SK-N-SH treated with all-trans-retinoic acid at 6 μM for 48 hours (cell line): Measurements from ENCODE around the gene OSBPL2.

Experiments
- ATAC-seq: fragments of 200-7000 bp; cut with Tn5 transposase; 3 replicates; pipeline ENCODE4 v1.9.1; 2020; ENCODE audit warnings: mild to moderate bottlenecking, moderate library complexity
- ARNTL ChIP-seq: fragments of 450-650 bp; formaldehyde crosslinking; IDR thresholded peaks from 2 replicates; pipeline ENCODE4 v1.5.0; 2020; ENCODE audit warnings: low read depth, mild to moderate bottlenecking, moderate library complexity, borderline replicate concordance
- BACH2 ChIP-seq: fragments of 250-450 bp; sonication (Bioruptor Pico); IDR thresholded peaks from 2 replicates; pipeline ENCODE4 v1.9.0; 2021; ENCODE audit warnings: mild to moderate bottlenecking, borderline replicate concordance
- CREB5 ChIP-seq: fragments of 250-450 bp; sonication (Bioruptor Pico); IDR thresholded peaks from 2 replicates; pipeline ENCODE4 v1.5.1; 2020; ENCODE audit warnings: low read depth, mild to moderate bottlenecking, moderate library complexity
- CSDC2 ChIP-seq: fragments of 250-450 bp; sonication (Bioruptor Pico); IDR thresholded peaks from 2 replicates; pipeline ENCODE4 v1.5.0; 2020; ENCODE audit warnings: mild to moderate bottlenecking, moderate library complexity
- ESRRG ChIP-seq: fragments of 250-450 bp; sonication (Bioruptor Pico); IDR thresholded peaks from 2 replicates; pipeline ENCODE4 v1.6.1; 2021; ENCODE audit warnings: mild to moderate bottlenecking
- GLIS3 ChIP-seq: fragments of 250-450 bp; sonication (Bioruptor Pico); IDR thresholded peaks from 2 replicates; pipeline ENCODE4 v1.5.0; 2020; ENCODE audit warnings: mild to moderate bottlenecking, moderate library complexity
- ISL1 ChIP-seq: fragments of 250-450 bp; sonication (Bioruptor Pico); IDR thresholded peaks from 2 replicates; pipeline ENCODE4 v2.1.2; 2022; ENCODE audit warnings: mild to moderate bottlenecking, moderate library complexity
- OSR1 ChIP-seq: fragments of 250-450 bp; sonication (Bioruptor Pico); IDR thresholded peaks from 2 replicates; pipeline ENCODE4 v1.8.0; 2022; ENCODE audit warnings: moderate library complexity, mild to moderate bottlenecking, inconsistent platforms
- PPARA ChIP-seq: fragments of 250-450 bp; sonication (Bioruptor Pico); IDR thresholded peaks from 2 replicates; pipeline ENCODE4 v1.5.0; 2020; ENCODE audit warnings: mild to moderate bottlenecking, borderline replicate concordance
- RARB ChIP-seq: fragments of 250-450 bp; sonication (Bioruptor Pico); IDR thresholded peaks from 2 replicates; pipeline ENCODE4 v1.8.0; 2021; ENCODE audit warnings: mild to moderate bottlenecking, moderate library complexity
- TCF4 ChIP-seq: fragments of 250-450 bp; sonication (Bioruptor Pico); IDR thresholded peaks from 2 replicates; pipeline ENCODE4 v1.8.0; 2021; ENCODE audit warnings: mild to moderate bottlenecking, moderate library complexity, borderline replicate concordance
- TOX ChIP-seq: fragments of 250-450 bp; sonication (Bioruptor Pico); IDR thresholded peaks from 2 replicates; pipeline ENCODE4 v1.8.0; 2021; ENCODE audit warnings: mild to moderate bottlenecking, moderate library complexity, borderline replicate concordance
- ZC3H10 ChIP-seq: fragments of 250-450 bp; sonication (Bioruptor Pico); IDR thresholded peaks from 2 replicates; pipeline ENCODE4 v1.5.1; 2021; ENCODE audit warnings: mild to moderate bottlenecking, moderate library complexity
- ZFP3 ChIP-seq: fragments of 250-450 bp; sonication (Bioruptor Pico); IDR thresholded peaks from 2 replicates; pipeline ENCODE4 v1.5.0; 2020; ENCODE audit warnings: mild to moderate bottlenecking, moderate library complexity
- ZNF565 ChIP-seq: fragments of 450-650 bp; formaldehyde crosslinking; conservative IDR thresholded peaks from 2 replicates; pipeline ENCODE4 v1.5.0; 2020; ENCODE audit warnings: low read depth, mild to moderate bottlenecking, moderate library complexity
- ZNF70 ChIP-seq: fragments of 450-650 bp; formaldehyde crosslinking; IDR thresholded peaks from 2 replicates; pipeline ENCODE4 v1.5.0; 2020; ENCODE audit warnings: mild to moderate bottlenecking, moderate library complexity
- ZNF8 ChIP-seq: fragments of 450-650 bp; formaldehyde crosslinking; IDR thresholded peaks from 2 replicates; pipeline ENCODE4 v1.5.0; 2020; ENCODE audit warnings: mild to moderate bottlenecking, moderate library complexity
- TF ChIP-seq, protein P1 (sequence below): fragments of 250-450 bp; sonication (Bioruptor Pico); IDR thresholded peaks from 2 replicates; pipeline ENCODE4 v1.5.1; 2021; ENCODE audit warnings: mild to moderate bottlenecking, moderate library complexity
- TF ChIP-seq, protein P2 (sequence below): fragments of 250-450 bp; sonication (Bioruptor Pico); IDR thresholded peaks from 2 replicates; pipeline ENCODE4 v1.5.0; 2020; ENCODE audit warnings: mild to moderate bottlenecking, moderate library complexity
- TF ChIP-seq, protein P3 (sequence below): fragments of 250-450 bp; sonication (Bioruptor Pico); IDR thresholded peaks from 2 replicates; pipeline ENCODE4 v1.8.0; 2020; ENCODE audit warnings: mild to moderate bottlenecking, moderate library complexity, borderline replicate concordance
- TF ChIP-seq, protein P4 (sequence below): fragments of 250-450 bp; sonication (Bioruptor Pico); IDR thresholded peaks from 2 replicates; pipeline ENCODE4 v1.8.0; 2021; ENCODE audit warnings: low read depth, mild to moderate bottlenecking, moderate library complexity, borderline replicate concordance

Gene OSBPL2

DNA sequence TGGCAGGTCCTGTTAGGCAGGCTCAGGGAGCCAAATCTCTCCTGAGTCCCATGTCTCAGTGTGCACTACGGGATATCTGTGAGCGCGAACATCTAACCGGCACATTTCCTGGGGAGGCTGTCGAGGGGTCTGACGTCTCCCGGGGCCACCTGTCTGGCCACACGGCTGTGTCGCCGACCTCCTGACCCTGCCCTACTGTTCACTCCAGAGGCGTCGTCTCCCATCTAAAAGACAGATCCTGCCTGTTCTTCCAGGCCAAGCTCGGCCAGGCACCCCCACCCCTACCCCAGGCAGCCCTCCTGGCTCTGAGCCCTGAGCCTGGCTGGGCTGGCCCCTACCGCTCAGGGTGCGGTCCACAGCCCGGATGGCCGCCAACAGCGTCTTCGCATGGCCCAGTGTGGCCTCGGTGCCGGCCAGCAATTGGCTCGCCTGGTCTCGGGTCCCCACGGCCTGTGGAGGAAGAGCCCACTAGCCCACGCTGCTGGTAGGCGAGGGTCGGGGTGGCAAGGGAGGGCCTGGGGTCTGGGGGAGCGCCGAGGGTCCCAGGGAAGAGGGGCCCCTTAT lies 81.1 kb downstream of the OSBPL2 start:
- TF ChIP-seq TCF4 (CRISPR knock-in tag) (no peak), ARNTL (CRISPR knock-in tag) (no peak), ZNF565 (CRISPR knock-in tag) (no peak), TOX (CRISPR knock-in tag) (no peak), CSDC2 (CRISPR knock-in tag) (no peak)
- TF ChIP-seq, protein P1, sequence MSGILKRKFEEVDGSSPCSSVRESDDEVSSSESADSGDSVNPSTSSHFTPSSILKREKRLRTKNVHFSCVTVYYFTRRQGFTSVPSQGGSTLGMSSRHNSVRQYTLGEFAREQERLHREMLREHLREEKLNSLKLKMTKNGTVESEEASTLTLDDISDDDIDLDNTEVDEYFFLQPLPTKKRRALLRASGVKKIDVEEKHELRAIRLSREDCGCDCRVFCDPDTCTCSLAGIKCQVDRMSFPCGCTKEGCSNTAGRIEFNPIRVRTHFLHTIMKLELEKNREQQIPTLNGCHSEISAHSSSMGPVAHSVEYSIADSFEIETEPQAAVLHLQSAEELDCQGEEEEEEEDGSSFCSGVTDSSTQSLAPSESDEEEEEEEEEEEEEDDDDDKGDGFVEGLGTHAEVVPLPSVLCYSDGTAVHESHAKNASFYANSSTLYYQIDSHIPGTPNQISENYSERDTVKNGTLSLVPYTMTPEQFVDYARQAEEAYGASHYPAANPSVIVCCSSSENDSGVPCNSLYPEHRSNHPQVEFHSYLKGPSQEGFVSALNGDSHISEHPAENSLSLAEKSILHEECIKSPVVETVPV (CRISPR knock-in tag) = no peak
- TF ChIP-seq, protein P2, sequence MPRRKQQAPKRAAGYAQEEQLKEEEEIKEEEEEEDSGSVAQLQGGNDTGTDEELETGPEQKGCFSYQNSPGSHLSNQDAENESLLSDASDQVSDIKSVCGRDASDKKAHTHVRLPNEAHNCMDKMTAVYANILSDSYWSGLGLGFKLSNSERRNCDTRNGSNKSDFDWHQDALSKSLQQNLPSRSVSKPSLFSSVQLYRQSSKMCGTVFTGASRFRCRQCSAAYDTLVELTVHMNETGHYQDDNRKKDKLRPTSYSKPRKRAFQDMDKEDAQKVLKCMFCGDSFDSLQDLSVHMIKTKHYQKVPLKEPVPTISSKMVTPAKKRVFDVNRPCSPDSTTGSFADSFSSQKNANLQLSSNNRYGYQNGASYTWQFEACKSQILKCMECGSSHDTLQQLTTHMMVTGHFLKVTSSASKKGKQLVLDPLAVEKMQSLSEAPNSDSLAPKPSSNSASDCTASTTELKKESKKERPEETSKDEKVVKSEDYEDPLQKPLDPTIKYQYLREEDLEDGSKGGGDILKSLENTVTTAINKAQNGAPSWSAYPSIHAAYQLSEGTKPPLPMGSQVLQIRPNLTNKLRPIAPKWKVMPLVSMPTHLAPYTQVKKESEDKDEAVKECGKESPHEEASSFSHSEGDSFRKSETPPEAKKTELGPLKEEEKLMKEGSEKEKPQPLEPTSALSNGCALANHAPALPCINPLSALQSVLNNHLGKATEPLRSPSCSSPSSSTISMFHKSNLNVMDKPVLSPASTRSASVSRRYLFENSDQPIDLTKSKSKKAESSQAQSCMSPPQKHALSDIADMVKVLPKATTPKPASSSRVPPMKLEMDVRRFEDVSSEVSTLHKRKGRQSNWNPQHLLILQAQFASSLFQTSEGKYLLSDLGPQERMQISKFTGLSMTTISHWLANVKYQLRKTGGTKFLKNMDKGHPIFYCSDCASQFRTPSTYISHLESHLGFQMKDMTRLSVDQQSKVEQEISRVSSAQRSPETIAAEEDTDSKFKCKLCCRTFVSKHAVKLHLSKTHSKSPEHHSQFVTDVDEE (CRISPR knock-in tag) = no peak
- TF ChIP-seq, protein P3, sequence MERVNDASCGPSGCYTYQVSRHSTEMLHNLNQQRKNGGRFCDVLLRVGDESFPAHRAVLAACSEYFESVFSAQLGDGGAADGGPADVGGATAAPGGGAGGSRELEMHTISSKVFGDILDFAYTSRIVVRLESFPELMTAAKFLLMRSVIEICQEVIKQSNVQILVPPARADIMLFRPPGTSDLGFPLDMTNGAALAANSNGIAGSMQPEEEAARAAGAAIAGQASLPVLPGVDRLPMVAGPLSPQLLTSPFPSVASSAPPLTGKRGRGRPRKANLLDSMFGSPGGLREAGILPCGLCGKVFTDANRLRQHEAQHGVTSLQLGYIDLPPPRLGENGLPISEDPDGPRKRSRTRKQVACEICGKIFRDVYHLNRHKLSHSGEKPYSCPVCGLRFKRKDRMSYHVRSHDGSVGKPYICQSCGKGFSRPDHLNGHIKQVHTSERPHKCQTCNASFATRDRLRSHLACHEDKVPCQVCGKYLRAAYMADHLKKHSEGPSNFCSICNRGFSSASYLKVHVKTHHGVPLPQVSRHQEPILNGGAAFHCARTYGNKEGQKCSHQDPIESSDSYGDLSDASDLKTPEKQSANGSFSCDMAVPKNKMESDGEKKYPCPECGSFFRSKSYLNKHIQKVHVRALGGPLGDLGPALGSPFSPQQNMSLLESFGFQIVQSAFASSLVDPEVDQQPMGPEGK (CRISPR knock-in tag) = no peak
- TF ChIP-seq, all 23 proteins: peak for 0

DNA sequence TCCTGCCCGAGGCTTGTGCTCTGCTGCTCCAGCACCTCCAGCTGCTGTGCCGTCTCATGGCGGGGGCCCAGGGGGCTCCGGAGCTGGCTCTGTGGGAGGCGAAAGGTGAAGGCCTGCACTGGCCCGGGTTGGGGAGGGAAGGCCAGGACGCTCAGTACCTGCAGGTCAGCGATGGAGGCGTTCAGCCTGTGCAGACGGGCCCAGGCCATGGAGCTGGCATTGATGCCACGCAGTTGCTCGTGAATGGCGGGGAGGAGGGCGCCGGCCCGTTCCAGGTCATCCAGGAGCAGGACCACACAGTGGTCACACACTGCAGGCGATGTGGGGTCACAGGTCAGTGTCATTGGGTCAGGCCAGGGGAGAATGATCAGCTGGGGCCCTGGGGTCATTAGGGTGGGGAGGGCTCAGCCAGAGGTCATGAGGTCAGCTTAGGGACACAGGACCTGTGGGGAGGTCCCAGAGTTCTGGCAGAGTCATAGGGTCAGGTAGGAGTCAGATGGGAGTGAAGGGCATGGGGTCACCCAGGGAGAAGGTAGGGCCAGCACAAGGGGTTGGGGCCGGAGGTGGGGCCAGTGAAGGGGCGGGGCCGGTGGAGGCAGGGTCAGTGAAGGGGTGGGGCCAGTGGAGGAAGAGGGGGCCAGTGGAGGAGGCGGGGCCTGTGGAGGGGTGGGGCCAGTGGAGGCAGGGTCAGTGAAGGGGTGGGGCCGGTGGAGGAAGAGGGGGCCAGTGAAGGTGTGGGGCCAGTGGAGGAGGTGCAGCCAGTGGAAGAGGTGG lies 82.4 kb downstream of the OSBPL2 start:
- TF ChIP-seq, protein P3 (CRISPR knock-in tag) = no peak
- no peak for TF ChIP-seq ZNF8 (CRISPR knock-in tag)
- TF ChIP-seq ZC3H10 (CRISPR knock-in tag) = no peak
- no peak for TF ChIP-seq ZFP3 (CRISPR knock-in tag)
- no peak for TF ChIP-seq ESRRG (CRISPR knock-in tag)
- no peak for TF ChIP-seq GLIS3
- no peak for TF ChIP-seq RARB
- TF ChIP-seq ZNF70 (CRISPR knock-in tag) = no peak
- TF ChIP-seq, protein P2 (CRISPR knock-in tag) = no peak
- TF ChIP-seq TCF4 (CRISPR knock-in tag) = no peak
- no peak for TF ChIP-seq CREB5 (CRISPR knock-in tag)
- TF ChIP-seq ISL1 = no peak
- no peak for TF ChIP-seq ZNF565 (CRISPR knock-in tag)
- no peak for TF ChIP-seq ARNTL (CRISPR knock-in tag)
- no peak for TF ChIP-seq TOX (CRISPR knock-in tag)
- no peak for TF ChIP-seq PPARA (CRISPR knock-in tag)
- no peak for TF ChIP-seq BACH2 (CRISPR knock-in tag)
- no peak for TF ChIP-seq OSR1 (CRISPR knock-in tag)
- TF ChIP-seq CSDC2 (CRISPR knock-in tag) = no peak
- TF ChIP-seq, protein P4, sequence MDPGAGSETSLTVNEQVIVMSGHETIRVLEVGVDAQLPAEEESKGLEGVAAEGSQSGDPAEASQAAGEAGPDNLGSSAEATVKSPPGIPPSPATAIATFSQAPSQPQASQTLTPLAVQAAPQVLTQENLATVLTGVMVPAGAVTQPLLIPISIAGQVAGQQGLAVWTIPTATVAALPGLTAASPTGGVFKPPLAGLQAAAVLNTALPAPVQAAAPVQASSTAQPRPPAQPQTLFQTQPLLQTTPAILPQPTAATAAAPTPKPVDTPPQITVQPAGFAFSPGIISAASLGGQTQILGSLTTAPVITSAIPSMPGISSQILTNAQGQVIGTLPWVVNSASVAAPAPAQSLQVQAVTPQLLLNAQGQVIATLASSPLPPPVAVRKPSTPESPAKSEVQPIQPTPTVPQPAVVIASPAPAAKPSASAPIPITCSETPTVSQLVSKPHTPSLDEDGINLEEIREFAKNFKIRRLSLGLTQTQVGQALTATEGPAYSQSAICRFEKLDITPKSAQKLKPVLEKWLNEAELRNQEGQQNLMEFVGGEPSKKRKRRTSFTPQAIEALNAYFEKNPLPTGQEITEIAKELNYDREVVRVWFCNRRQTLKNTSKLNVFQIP (CRISPR knock-in tag) = no peak
- peak; percentile 17; the same call in 2 of the 3 replicates for ATAC-seq

More for the DNA sequence above, 81.1 kb downstream of the OSBPL2 start:
- no peak for ATAC-seq
